ENCODE measurements around the gene FSD1. TPM values are rescaled to one million over a fixed set of nuclear protein-coding genes. Genes with fewer than 3 reads are reported as not detected.

The FSD1 gene
- total and polyA plus RNA-seq, 9 of the 15 experiments (the other 6 are each of a cell fraction or from before 2014, with no cell fraction given) = 0.11 to 1.9 (median 0.94) TPM; not detected in 1

GRCh38 chr19:4284176-4284958 lies 20.0 kb upstream of the FSD1 start (continued):
- TF ChIP-seq ZBTB33 (CRISPR knock-in tag; IDR thresholded peaks at IDR 0.05) (no peak), RUNX1 (IDR thresholded peaks at IDR 0.05; ENCODE audit: low read depth) (no peak), EP400 (IDR thresholded peaks at IDR 0.05) (no peak), IRF2 (CRISPR knock-in tag; IDR thresholded peaks at IDR 0.05) (no peak), TFE3 (CRISPR knock-in tag; IDR thresholded peaks at IDR 0.05) (no peak), RNF219 (CRISPR knock-in tag; IDR thresholded peaks at IDR 0.05) (no peak), ZBTB7A (IDR thresholded peaks at IDR 0.05; ENCODE audit: borderline replicate concordance, control insufficient read depth, low read depth, low read length) (no peak), NRF1 (conservative IDR thresholded peaks at IDR 0.05 in 1 of 2, IDR thresholded peaks at IDR 0.05 in 1 of 2) (no peak), ZNF23 (CRISPR knock-in tag; IDR thresholded peaks at IDR 0.05) (no peak), ZNF695 (CRISPR knock-in tag; IDR thresholded peaks at IDR 0.05) (no peak), NFATC3 (IDR thresholded peaks at IDR 0.05) (no peak), RB1 (IDR thresholded peaks at IDR 0.05; ENCODE audit: low read depth) (no peak), GTF2A2 (tag; IDR thresholded peaks at IDR 0.05) (no peak), NR2C2 (CRISPR knock-in tag; IDR thresholded peaks at IDR 0.05) (no peak), NR2C2 (tag; IDR thresholded peaks at IDR 0.05) (no peak), CHCHD3 (CRISPR knock-in tag; IDR thresholded peaks at IDR 0.05) (no peak), E2F1 (CRISPR knock-in tag; IDR thresholded peaks at IDR 0.05) (no peak), FOS (IDR thresholded peaks at IDR 0.05; ENCODE audit: extremely low read depth, insufficient read length) (peak; percentile 86), PHF21A (IDR thresholded peaks at IDR 0.05; ENCODE audit: borderline replicate concordance, low read depth) (peak; percentile 94), ZBTB34 (CRISPR knock-in tag; IDR thresholded peaks at IDR 0.05) (no peak)
